GM12878 (cell line): Measurements from ENCODE around the gene ELMO2. TPM values are rescaled to one million over a fixed set of nuclear protein-coding genes. Genes with fewer than 3 reads are reported as not detected.

ENCODE experiments used
- ASH2L ChIP-seq: fragments of 300-600, 200-600 bp; sonication (generic); IDR thresholded peaks from 2 replicates; pipeline ENCODE4 v1.6.1; 2017; ENCODE audit warnings: low read depth, mild to moderate bottlenecking, borderline replicate concordance
- BACH1 ChIP-seq: fragments of 450-650 bp; IDR thresholded peaks from 2 replicates; pipeline ENCODE4 v1.6.1; 2017; ENCODE audit warnings: mild to moderate bottlenecking, borderline replicate concordance
- BCL11A ChIP-seq: IDR thresholded peaks from 2 replicates; pipeline ENCODE4 v1.6.1; 2011; ENCODE audit warnings: low read depth, low read length
- CBFB ChIP-seq: IDR thresholded peaks from 2 replicates; pipeline ENCODE4 v1.6.1; 2016; ENCODE audit warnings: antibody characterized with exemption, low read depth
- CBX3 ChIP-seq: fragments of 200-600 bp; sonication (generic); IDR thresholded peaks from 2 replicates; pipeline ENCODE4 v1.6.1; 2016; ENCODE audit warnings: low read depth, borderline replicate concordance
- ESRRA ChIP-seq: IDR thresholded peaks from 2 replicates; pipeline ENCODE4 v1.6.1; 2012; ENCODE audit warnings: mild to moderate bottlenecking, low read length, improper control_type of control experiment
- FOXK2 ChIP-seq: fragments of 450-650 bp; IDR thresholded peaks from 2 replicates; pipeline ENCODE4 v1.6.1; 2017; ENCODE audit warnings: mild to moderate bottlenecking, moderate library complexity
- GATAD2B ChIP-seq: fragments of 450-650 bp; conservative IDR thresholded peaks from 2 replicates; pipeline ENCODE4 v1.6.1; 2017; ENCODE audit warnings: low read depth, mild to moderate bottlenecking, moderate library complexity
- LARP7 ChIP-seq: fragments of 450-650 bp; IDR thresholded peaks from 2 replicates; pipeline ENCODE4 v1.6.1; 2017; ENCODE audit warnings: mild to moderate bottlenecking
- MEF2A ChIP-seq: IDR thresholded peaks from 2 replicates; pipeline ENCODE4 v1.6.1; 2011; ENCODE audit warnings: low read depth, mild to moderate bottlenecking, low read length, moderate library complexity; ENCODE audit not compliant: insufficient read depth
- MTA2 ChIP-seq: fragments of 450-650 bp; IDR thresholded peaks from 2 replicates; pipeline ENCODE4 v1.6.1; 2016; ENCODE audit warnings: low read depth, mild to moderate bottlenecking, moderate library complexity
- MTA3 ChIP-seq: IDR thresholded peaks from 2 replicates; pipeline ENCODE4 v1.6.1; 2012; ENCODE audit warnings: low read length, inconsistent platforms, borderline replicate concordance
- NR2C1 ChIP-seq: fragments of 450-650 bp; IDR thresholded peaks from 2 replicates; pipeline ENCODE4 v1.6.1; 2017; ENCODE audit warnings: antibody characterized with exemption, mild to moderate bottlenecking, moderate library complexity
- NR2F1 ChIP-seq: fragments of 450-650 bp; conservative IDR thresholded peaks from 2 replicates; pipeline ENCODE4 v1.6.1; 2017; ENCODE audit warnings: mild to moderate bottlenecking
- NRF1 ChIP-seq: conservative IDR thresholded peaks from 2 replicates; pipeline ENCODE4 v1.6.1; 2011; ENCODE audit warnings: mild to moderate bottlenecking, low read depth, low read length, improper control_type of control experiment
- POU2F2 ChIP-seq: IDR thresholded peaks from 3 replicates; pipeline ENCODE4 v1.6.1; 2011; ENCODE audit warnings: low read depth, mild to moderate bottlenecking, low read length, borderline replicate concordance
- SPI1 ChIP-seq: IDR thresholded peaks from 2 replicates; pipeline ENCODE4 v1.6.1; 2011; ENCODE audit warnings: low read depth, mild to moderate bottlenecking, low read length, moderate library complexity, borderline replicate concordance; ENCODE audit not compliant: insufficient read depth
- SREBF1 ChIP-seq: IDR thresholded peaks from 2 replicates; pipeline ENCODE4 v1.6.1; 2012; ENCODE audit warnings: mild to moderate bottlenecking, low read length
- STAT3 ChIP-seq: IDR thresholded peaks from 2 replicates; pipeline ENCODE4 v1.6.1; 2011; ENCODE audit warnings: low read depth, low read length, improper control_type of control experiment
- TARDBP ChIP-seq: IDR thresholded peaks from 2 replicates; pipeline ENCODE4 v1.6.1; 2016; ENCODE audit warnings: borderline replicate concordance
- YY1 ChIP-seq: IDR thresholded peaks from 2 replicates; pipeline ENCODE4 v1.6.1; 2011; ENCODE audit warnings: low read depth, mild to moderate bottlenecking, low read length
- ZBTB33 ChIP-seq: fragments of 450-650 bp; IDR thresholded peaks from 2 replicates; pipeline ENCODE4 v1.6.1; 2017; ENCODE audit warnings: mild to moderate bottlenecking
- ZBTB4 ChIP-seq: fragments of 450-650 bp; formaldehyde crosslinking; IDR thresholded peaks from 2 replicates; pipeline ENCODE4 v1.4.0; 2022; ENCODE audit warnings: mild to moderate bottlenecking, moderate library complexity
- ZNF217 ChIP-seq: fragments of 450-650 bp; IDR thresholded peaks from 2 replicates; pipeline ENCODE4 v1.6.1; 2017; ENCODE audit warnings: antibody characterized with exemption, mild to moderate bottlenecking
- ZNF24 ChIP-seq: fragments of 450-650 bp; IDR thresholded peaks from 2 replicates; pipeline ENCODE4 v1.6.1; 2017; ENCODE audit warnings: antibody characterized with exemption, mild to moderate bottlenecking
- ZNF274 ChIP-seq: IDR thresholded peaks from one replicate; pipeline ENCODE4 v1.8.0; 2011; ENCODE audit not compliant: insufficient read length, insufficient read depth
- polyA plus RNA-seq, 11 experiments: library from polyadenylated mRNA; depleted of rRNA in 4 of 11; unstranded in 6 of 11; stranded (reverse) in 5 of 11; fragments of >200 nt; fragmentation: Nextera tagmentation in 4 of 11; fragmentation: Illumina TruSeq in 1 of 11; extraction: Ambion mirVana in 4 of 11; extraction: Trizol in 1 of 11; gene quantifications; 1 replicate in 1 of 11; 2 replicates in 10 of 11; pipeline versions ENCODE4 v1.2.1 to v1.2.3, GENCODE V29; 2011 to 2016; ENCODE audit warnings: inconsistent platforms in 2 of 11, missing spikeins in 2 of 11, low read depth in 1 of 11
- total RNA-seq, 4 experiments: library from RNA; depleted of rRNA in 3 of 4; stranded (reverse); fragments of >200 nt in 3 of 4; fragmentation: Illumina TruSeq in 1 of 4; extraction: Trizol in 1 of 4; gene quantifications; 2 replicates each; pipeline versions ENCODE4 v1.2.1 to v1.2.3, GENCODE V29; 2013 to 2021

ELMO2 gene
- total and polyA plus RNA-seq, 10 of the 15 experiments (the other 5 are each of a cell fraction or from before 2014, with no cell fraction given): 14.2 to 40.2 (median 37.6) TPM

- peak; percentile 44; the same call in 1 of the 3 replicates for TF ChIP-seq POU2F2
- no peak for TF ChIP-seq ZNF24
- 0 out of 2 replicates have a peak, but pooled peaks have one; percentile 43 for TF ChIP-seq YY1
- no peak for TF ChIP-seq MTA2
- no peak for TF ChIP-seq NRF1
- TF ChIP-seq NR2F1: peak; percentile 69
- no peak for TF ChIP-seq BCL11A
- no peak for TF ChIP-seq TARDBP
- no peak for TF ChIP-seq SPI1
- no peak for TF ChIP-seq ZNF274
- peak; percentile 83 for TF ChIP-seq FOXK2
- TF ChIP-seq LARP7: peak; percentile 87
- no peak for TF ChIP-seq SREBF1
- no peak for TF ChIP-seq NR2C1
- TF ChIP-seq MEF2A: no peak
- TF ChIP-seq MTA3: no peak; the same call in 1 of the 2 replicates
- no peak for TF ChIP-seq ZBTB4 (CRISPR knock-in tag)
- TF ChIP-seq ASH2L: no peak
- TF ChIP-seq CBFB: no peak; the same call in 1 of the 2 replicates
- no peak for TF ChIP-seq STAT3
- peak; percentile 88 for TF ChIP-seq BACH1
- no peak for TF ChIP-seq ZBTB33
- TF ChIP-seq ESRRA: peak; percentile 58; the same call in 1 of the 2 replicates
- TF ChIP-seq GATAD2B: peak; percentile 96
- TF ChIP-seq ZNF217: no peak
- TF ChIP-seq CBX3: no peak
These were observed 42.3 kb downstream of the ELMO2 start (continued) for GRCh38 chr20:46363874-46364669.
